PC-3 (cell line): ENCODE results near the gene TP53I13. TPM values are rescaled to one million over a fixed set of nuclear protein-coding genes. Genes with fewer than 3 reads are reported as not detected.

Experiments used
- ATAC-seq: fragments of 200-7000 bp; cut with Tn5 transposase; 2 replicates; pipeline ENCODE4 v1.9.1; 2020; ENCODE audit warnings: mild to moderate bottlenecking, moderate library complexity
- BruUV-seq: library from RNA; stranded (reverse); fragments of 400-500 nt; replicated peaks from 2 replicates; lab custom pipeline; 2021; lab: Mats Ljungman, UMichigan
- CTCF ChIA-PET: fragments of 300-600 bp; sonication (Branson Sonifier 250); formaldehyde crosslinking; loops from one replicate; lab custom pipeline; 2022; ENCODE audit warnings: antibody characterized with exemption; lab: Charles Lee
- POLR2A ChIA-PET: fragments of 300-600 bp; sonication (Branson Sonifier 250); formaldehyde crosslinking; loops from one replicate; lab custom pipeline; 2022; ENCODE audit warnings: antibody characterized with exemption; ENCODE audit not compliant: unreplicated experiment; lab: Charles Lee
- DNase-seq: peaks from one replicate; pipeline ENCODE4 v3.0.0-alpha.2; 2015
- H2AFZ ChIP-seq: fragments of 300-600 bp; sonication (generic); 2 replicates; pipeline ENCODE4 v1.6.0; 2016; ENCODE audit warnings: antibody characterized with exemption, low read length
- H3F3A ChIP-seq: fragments of 300-600 bp; sonication (generic); one replicate; pipeline ENCODE4 v1.6.0; 2017; ENCODE audit warnings: antibody characterized with exemption, low read length, control low read depth, mild to moderate bottlenecking; ENCODE audit not compliant: unreplicated experiment
- H3K27ac ChIP-seq: fragments of 300-600 bp; sonication (generic); 2 replicates; pipeline ENCODE4 v1.5.1; 2016; ENCODE audit warnings: mild to moderate bottlenecking, low read length
- H3K27me3 ChIP-seq: fragments of 300-600 bp; sonication (generic); 2 replicates; pipeline ENCODE4 v1.6.1; 2016; ENCODE audit warnings: low read length, mixed read lengths
- H3K36me3 ChIP-seq: fragments of 300-600 bp; sonication (generic); 2 replicates; pipeline ENCODE4 v1.6.1; 2016; ENCODE audit warnings: low read depth, mixed run types, low read length, mixed read lengths
- H3K4me1 ChIP-seq: fragments of 300-600 bp; sonication (generic); 2 replicates; pipeline ENCODE4 v1.5.1; 2016; ENCODE audit warnings: low read length; ENCODE audit not compliant: insufficient read depth
- H3K4me2 ChIP-seq: fragments of 300-600 bp; sonication (generic); 2 replicates; pipeline ENCODE4 v1.6.0; 2016; ENCODE audit warnings: low read length
- H3K4me3 ChIP-seq: fragments of 300-600 bp; sonication (generic); 2 replicates; pipeline ENCODE4 v1.5.1; 2016; ENCODE audit warnings: mild to moderate bottlenecking, low read length, mixed read lengths
- H3K79me2 ChIP-seq: fragments of 300-600 bp; sonication (generic); 2 replicates; pipeline ENCODE4 v1.6.1; 2017; ENCODE audit warnings: low read length, mixed read lengths
- H3K9ac ChIP-seq: fragments of 300-600 bp; sonication (generic); 2 replicates; pipeline ENCODE4 v1.6.0; 2016; ENCODE audit warnings: mild to moderate bottlenecking, low read length
- H3K9me2 ChIP-seq: fragments of 300-600 bp; sonication (generic); replicated peaks from 2 replicates; pipeline ENCODE4 v1.6.1; 2016; ENCODE audit warnings: mixed run types, low read length, mixed read lengths
- H3K9me3 ChIP-seq: fragments of 300-600 bp; sonication (generic); 2 replicates; pipeline ENCODE4 v1.6.1; 2016; ENCODE audit warnings: low read length, mixed read lengths
- H4K20me1 ChIP-seq: fragments of 300-600 bp; sonication (generic); 2 replicates; pipeline ENCODE4 v1.6.1; 2016; ENCODE audit warnings: low read length, mixed read lengths
- EZH2 ChIP-seq: fragments of 300-600 bp; sonication (generic); IDR thresholded peaks from one replicate; pipeline ENCODE4 v1.6.1; 2017; ENCODE audit warnings: antibody characterized with exemption, mild to moderate bottlenecking, low read length; ENCODE audit not compliant: unreplicated experiment
- EZH2phosphoT487 ChIP-seq: fragments of 300-600 bp; sonication (generic); IDR thresholded peaks from 2 replicates; pipeline ENCODE4 v1.6.1; 2018; ENCODE audit warnings: mild to moderate bottlenecking, antibody characterized with exemption, low read length, borderline replicate concordance
- intact Hi-C: fragments of 100-400 bp; cut with micrococcal nuclease; formaldehyde crosslinking; loops from 2 replicates; pipeline ENCODE4 v1.9.0; 2023
- total RNA-seq: library from RNA; depleted of rRNA; stranded (reverse); fragments of >200 nt; gene quantifications from 2 replicates; pipeline ENCODE4 v1.2.3, GENCODE V29; 2014
- TF ChIP-seq, protein P1 (sequence below): fragments of 300-600 bp; sonication (generic); conservative IDR thresholded peaks from 2 replicates; pipeline ENCODE4 v1.5.1; 2017; ENCODE audit warnings: antibody characterized with exemption, low read depth, mild to moderate bottlenecking, low read length

Gene TP53I13
- total RNA-seq, 1 experiment from 2014 or later, result 45.0 TPM

DNA sequence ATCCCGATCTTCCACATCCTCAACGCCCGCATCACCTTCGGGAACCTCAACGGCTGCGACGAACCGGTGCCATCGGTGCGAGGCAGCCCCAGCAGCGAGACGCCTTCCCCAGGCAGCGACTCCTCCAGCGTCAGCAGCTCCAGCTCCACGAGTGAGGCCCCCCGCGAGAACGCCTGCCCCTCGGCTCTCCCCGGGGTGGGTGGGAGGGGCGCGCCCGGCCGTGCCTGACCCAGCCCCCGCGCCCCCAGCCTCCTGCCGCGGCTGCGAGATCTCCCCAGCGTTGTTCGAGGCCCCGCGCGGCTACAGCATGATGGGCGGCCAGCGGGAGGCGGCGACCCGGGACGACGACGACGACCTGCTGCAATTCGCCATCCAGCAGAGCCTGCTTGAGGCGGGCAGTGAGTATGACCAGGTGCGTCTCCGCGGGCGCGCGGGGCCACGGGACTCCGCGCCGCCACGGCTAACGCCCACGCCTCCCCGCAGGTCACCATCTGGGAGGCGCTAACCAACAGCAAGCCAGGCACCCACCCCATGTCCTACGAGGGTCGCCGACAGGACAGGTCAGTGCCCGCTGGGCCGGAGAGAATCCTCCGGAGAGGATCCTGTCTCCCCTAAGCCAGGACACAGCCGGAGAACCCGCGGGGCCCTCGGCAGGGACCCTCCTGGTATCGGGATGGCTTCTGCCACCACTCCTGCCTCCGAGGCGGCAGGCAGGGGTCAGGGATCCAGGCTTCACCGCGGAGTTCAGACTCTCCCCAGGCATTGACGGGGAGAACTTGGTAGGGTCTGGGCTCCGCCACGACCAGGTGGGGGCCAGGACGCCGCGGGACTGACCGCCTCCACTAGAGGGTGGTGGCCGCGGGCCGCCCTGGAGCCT, 44.1 kb downstream of the TP53I13 start:
- no peaks in the 10 kb centered on the region for H3F3A ChIP-seq
- no peak overlapping the region for H3K4me3 ChIP-seq
- CTCF ChIA-PET, result no interaction called here

DNA sequence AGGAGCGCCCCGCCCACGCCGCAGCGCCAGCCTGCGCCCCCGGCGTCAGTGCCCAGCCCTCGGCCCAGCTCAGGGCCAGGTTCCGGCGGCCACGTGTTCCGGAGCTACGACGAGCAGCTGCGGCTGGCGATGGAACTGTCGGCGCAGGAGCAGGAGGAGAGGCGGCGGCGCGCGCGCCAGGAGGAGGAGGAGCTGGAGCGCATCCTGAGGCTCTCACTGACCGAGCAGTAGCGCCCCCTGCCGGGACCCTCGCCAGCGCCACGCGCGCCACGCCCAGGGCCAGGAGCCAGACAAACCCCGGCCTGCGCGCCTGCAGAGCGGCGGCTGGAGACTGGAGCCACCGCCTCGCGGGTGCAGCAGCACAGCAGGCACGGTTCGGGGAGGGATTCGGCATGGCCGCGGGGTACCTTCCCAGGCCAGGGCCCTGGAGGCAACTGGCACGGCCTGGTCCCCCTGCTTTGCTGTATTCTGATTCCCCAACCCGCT, 44.9 kb downstream of the TP53I13 start:
- Histone ChIP-seq H3K4me2 (no peak overlapping the region), H3K4me3 (no peak overlapping the region), H3F3A (no peaks in the 10 kb centered on the region), H3K9me2 (no peaks in the 10 kb centered on the region), H3K27me3 (no peaks in the 10 kb centered on the region), H3K36me3 (no peaks in the 10 kb centered on the region), H3K79me2 (no peaks in the 10 kb centered on the region), H4K20me1 (no peaks in the 10 kb centered on the region), H3K4me1 (peaks cover 16% of the 10 kb centered on the region), H3K9ac (no peak overlapping the region), H3K9me3 (no peaks in the 10 kb centered on the region), H3K27ac (no peak overlapping the region), H2AFZ (no peak overlapping the region)
- ATAC-seq, result no peak
- ChIA-PET CTCF (no interaction called here), POLR2A (no interaction called here)
- TF ChIP-seq, protein P1, sequence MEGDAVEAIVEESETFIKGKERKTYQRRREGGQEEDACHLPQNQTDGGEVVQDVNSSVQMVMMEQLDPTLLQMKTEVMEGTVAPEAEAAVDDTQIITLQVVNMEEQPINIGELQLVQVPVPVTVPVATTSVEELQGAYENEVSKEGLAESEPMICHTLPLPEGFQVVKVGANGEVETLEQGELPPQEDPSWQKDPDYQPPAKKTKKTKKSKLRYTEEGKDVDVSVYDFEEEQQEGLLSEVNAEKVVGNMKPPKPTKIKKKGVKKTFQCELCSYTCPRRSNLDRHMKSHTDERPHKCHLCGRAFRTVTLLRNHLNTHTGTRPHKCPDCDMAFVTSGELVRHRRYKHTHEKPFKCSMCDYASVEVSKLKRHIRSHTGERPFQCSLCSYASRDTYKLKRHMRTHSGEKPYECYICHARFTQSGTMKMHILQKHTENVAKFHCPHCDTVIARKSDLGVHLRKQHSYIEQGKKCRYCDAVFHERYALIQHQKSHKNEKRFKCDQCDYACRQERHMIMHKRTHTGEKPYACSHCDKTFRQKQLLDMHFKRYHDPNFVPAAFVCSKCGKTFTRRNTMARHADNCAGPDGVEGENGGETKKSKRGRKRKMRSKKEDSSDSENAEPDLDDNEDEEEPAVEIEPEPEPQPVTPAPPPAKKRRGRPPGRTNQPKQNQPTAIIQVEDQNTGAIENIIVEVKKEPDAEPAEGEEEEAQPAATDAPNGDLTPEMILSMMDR, result no peak
- TF ChIP-seq EZH2phosphoT487, result no peak
- no peak for TF ChIP-seq EZH2
- intact Hi-C loops, result no loop called here
- no peak for DNase-seq
- no TSS peak for BruUV-seq

More for the DNA sequence above, 44.1 kb downstream of the TP53I13 start:
- H3K27me3 ChIP-seq, result no peaks in the 10 kb centered on the region
- H2AFZ ChIP-seq, result no peak overlapping the region
- no peaks in the 10 kb centered on the region for H3K9me2 ChIP-seq
- H3K4me2 ChIP-seq, result no peak overlapping the region
- no peaks in the 10 kb centered on the region for H3K9me3 ChIP-seq
- BruUV-seq, result no TSS peak
- no peaks in the 10 kb centered on the region for H4K20me1 ChIP-seq
- no peak overlapping the region for H3K9ac ChIP-seq
- intact Hi-C loops, result no loop called here
- no peak for TF ChIP-seq EZH2phosphoT487
- TF ChIP-seq, protein P1, result no peak
- TF ChIP-seq EZH2, result no peak
- no peaks in the 10 kb centered on the region for H3K36me3 ChIP-seq
- H3K4me1 ChIP-seq, result peaks cover 14% of the 10 kb centered on the region
- POLR2A ChIA-PET, result no interaction called here
- no peaks in the 10 kb centered on the region for H3K79me2 ChIP-seq
- no peak overlapping the region for H3K27ac ChIP-seq
- DNase-seq, result no peak
- no peak for ATAC-seq

DNA sequence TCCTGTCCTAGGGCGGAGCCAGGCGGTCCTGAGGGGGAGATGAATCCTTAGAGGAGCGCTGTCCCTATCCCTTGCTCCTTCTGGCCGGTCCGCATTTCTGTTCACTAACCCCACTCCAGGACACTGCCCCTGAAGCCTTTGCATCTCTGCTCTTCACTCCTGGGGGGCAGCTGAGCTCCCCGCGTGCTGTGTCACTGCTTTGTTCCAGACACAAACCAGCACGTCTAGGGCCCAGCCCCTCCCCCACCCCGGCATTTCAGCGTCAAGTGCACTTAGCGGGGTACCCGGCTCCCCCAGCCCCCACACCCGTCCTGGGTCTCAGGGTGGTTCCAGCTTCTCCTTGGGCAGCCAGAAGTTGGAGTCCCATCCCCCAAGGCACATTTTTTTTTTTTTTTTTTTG, 45.4 kb downstream of the TP53I13 start:
- POLR2A ChIA-PET, result no interaction called here

More for the DNA sequence above, 45.4 kb downstream of the TP53I13 start:
- Histone ChIP-seq H3K4me2 (no peak overlapping the region), H3K9me2 (no peaks in the 10 kb centered on the region), H3K36me3 (no peaks in the 10 kb centered on the region), H3K27ac (no peak overlapping the region), H3F3A (no peaks in the 10 kb centered on the region), H3K4me3 (no peak overlapping the region), H3K9me3 (no peaks in the 10 kb centered on the region), H2AFZ (no peak overlapping the region), H3K79me2 (no peaks in the 10 kb centered on the region), H4K20me1 (no peaks in the 10 kb centered on the region), H3K4me1 (peaks cover 16% of the 10 kb centered on the region), H3K27me3 (no peaks in the 10 kb centered on the region), H3K9ac (no peak overlapping the region)
- TF ChIP-seq EZH2phosphoT487, result no peak
- no peak for TF ChIP-seq EZH2
- TF ChIP-seq, protein P1, result no peak
- no TSS peak for BruUV-seq
- ATAC-seq, result no peak
- CTCF ChIA-PET, result no interaction called here
- DNase-seq, result no peak
- intact Hi-C loops, result no loop called here
